Keratinocyte (primary cell): ENCODE data around the gene CFAP20DC. TPM values are rescaled to one million over a fixed set of nuclear protein-coding genes. Genes with fewer than 3 reads are reported as not detected.
A peak's percentile ranks its signal among the peaks of the same experiment; 100 is the strongest.

Experiments
- DNase-seq: peaks from one replicate; pipeline ENCODE4 v3.0.0-alpha.2; 2011; ENCODE audit warnings: low read depth, missing footprints, low spot score
- FAIRE-seq: peaks from 2 replicates; lab custom pipeline; 2011; peaks lifted over from hg19 to GRCh38; lab: Jason Lieb, UNC
- H2AFZ ChIP-seq: 2 replicates; pipeline ENCODE4 v1.6.0; 2012; ENCODE audit warnings: low read length, control low read depth, inconsistent platforms; ENCODE audit not compliant: control insufficient read depth
- H3K27ac ChIP-seq: 2 replicates; pipeline ENCODE4 v1.5.1; 2011; ENCODE audit warnings: low read length; ENCODE audit not compliant: control insufficient read depth, insufficient read depth
- H3K27me3 ChIP-seq: 3 replicates; pipeline ENCODE4 v1.6.0; 2011; ENCODE audit warnings: low read length; ENCODE audit not compliant: control insufficient read depth, insufficient read depth; ENCODE audit errors: extremely low read depth
- H3K36me3 ChIP-seq, 2 experiments: 2 replicates in 1 of 2; 3 replicates in 1 of 2; pipeline ENCODE4 v1.5.1; 2011; ENCODE audit warnings: low read length in 2 of 2, mild to moderate bottlenecking in 1 of 2; ENCODE audit not compliant: control insufficient read depth in 2 of 2, insufficient read depth in 2 of 2; ENCODE audit errors: extremely low read depth in 1 of 2
- H3K4me1 ChIP-seq: 3 replicates; pipeline ENCODE4 v1.5.1; 2011; ENCODE audit warnings: low read length; ENCODE audit not compliant: control insufficient read depth, insufficient read depth; ENCODE audit errors: extremely low read depth
- H3K4me2 ChIP-seq: 3 replicates; pipeline ENCODE4 v1.6.0; 2011; ENCODE audit warnings: low read depth, low read length; ENCODE audit not compliant: control insufficient read depth, insufficient read depth; ENCODE audit errors: extremely low read depth
- H3K4me3 ChIP-seq, 3 experiments: fragments of 200-600 bp in 1 of 3; sonication (generic) in 1 of 3; 2 replicates in 2 of 3; 3 replicates in 1 of 3; pipeline ENCODE4 v1.5.1; 2011 to 2016; ENCODE audit warnings: low read length in 3 of 3, mild to moderate bottlenecking in 3 of 3, control low read depth in 2 of 3, inconsistent platforms in 1 of 3, low read depth in 1 of 3, mixed read lengths in 1 of 3, mixed run types in 1 of 3, moderate library complexity in 1 of 3; ENCODE audit not compliant: control insufficient read depth in 2 of 3, insufficient read depth in 2 of 3; ENCODE audit errors: extremely low read depth in 1 of 3
- H3K79me2 ChIP-seq: 2 replicates; pipeline ENCODE4 v1.6.0; 2012; ENCODE audit warnings: low read length; ENCODE audit not compliant: control insufficient read depth, insufficient read depth
- H3K9ac ChIP-seq: 3 replicates; pipeline ENCODE4 v1.6.0; 2011; ENCODE audit warnings: low read length; ENCODE audit not compliant: control insufficient read depth, insufficient read depth; ENCODE audit errors: extremely low read depth
- H3K9me1 ChIP-seq: 3 replicates; pipeline ENCODE4 v1.6.0; 2011; ENCODE audit warnings: low read length; ENCODE audit not compliant: control insufficient read depth, insufficient read depth; ENCODE audit errors: extremely low read depth
- H3K9me3 ChIP-seq: 2 replicates; pipeline ENCODE4 v1.5.1; 2012; ENCODE audit warnings: low read depth, low read length; ENCODE audit not compliant: control insufficient read depth
- H4K20me1 ChIP-seq: 3 replicates; pipeline ENCODE4 v1.6.0; 2011; ENCODE audit warnings: low read length; ENCODE audit not compliant: control insufficient read depth, insufficient read depth; ENCODE audit errors: extremely low read depth
- EZH2 ChIP-seq: IDR thresholded peaks from one replicate; pipeline ENCODE4 v1.6.1; 2012; ENCODE audit warnings: inconsistent platforms, mild to moderate bottlenecking, low read length, moderate library complexity
- dilution Hi-C: fragments of 300-500 bp; cut with MboI; formaldehyde crosslinking; loops from one replicate; pipeline ENCODE4 v1.7.0; 2020; ENCODE audit warnings: low sequenced_read_pairs; ENCODE audit not compliant: extremely low pct_ligation_motif_present
- polyA plus RNA-seq, 5 experiments: library from polyadenylated mRNA; depleted of rRNA in 3 of 5; stranded (reverse) in 3 of 5; stranded (forward) in 1 of 5; unstranded in 1 of 5; fragments of >200 nt; gene quantifications; 1 replicate in 1 of 5; 2 replicates in 3 of 5; 3 replicates in 1 of 5; pipeline versions ENCODE4 v1.2.1 to v1.2.3, GENCODE V29; 2011 to 2012; ENCODE audit warnings: missing spikeins in 2 of 5, low read depth in 1 of 5, low replicate concordance in 1 of 5
- TF ChIP-seq, protein P1 (sequence below), 3 experiments: IDR thresholded peaks in 1 of 3; conservative IDR thresholded peaks in 1 of 3; optimal IDR thresholded peaks in 1 of 3; 2 replicates in 2 of 3; 3 replicates in 1 of 3; pipeline versions ENCODE3 to v1.5.1; 2011; ENCODE audit warnings: low read length in 3 of 3, mild to moderate bottlenecking in 3 of 3, moderate library complexity in 2 of 3, control low read depth in 1 of 3, inconsistent platforms in 1 of 3; ENCODE audit not compliant: insufficient read depth in 2 of 3; ENCODE audit errors: extremely low read depth in 1 of 3

CFAP20DC gene
- polyA plus RNA-seq, 1 donor (not counting 4 experiments of a cell fraction or from before 2014, with no cell fraction given) = 6.3 TPM

DNA sequence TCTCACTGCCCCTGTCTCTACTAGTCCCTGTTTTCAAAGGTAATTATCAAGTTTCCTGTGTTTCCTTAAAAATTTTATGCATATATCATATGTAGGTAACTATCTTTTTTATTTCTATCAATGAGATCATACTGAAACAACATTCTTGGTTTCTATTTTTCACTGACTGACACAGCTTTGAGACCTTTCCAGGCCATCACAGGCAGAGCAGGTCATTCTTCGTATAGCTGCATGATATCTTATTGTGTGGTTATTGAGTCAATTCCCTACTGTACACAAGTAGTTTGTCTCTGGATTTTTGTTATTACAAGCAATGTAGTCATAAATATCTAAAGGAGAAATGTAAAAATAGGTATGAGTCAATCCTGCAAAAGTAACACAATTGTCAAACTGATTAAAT, 169.6 kb downstream of the CFAP20DC start:
- peak; percentile 19 for DNase-seq
- Histone ChIP-seq H3K36me3 (no peaks in the 10 kb centered on the region), H3K9me3 (no peaks in the 10 kb centered on the region), H3K4me3 (no peak overlapping the region), H3K4me1 (peaks cover 28% of the 10 kb centered on the region), H3K9ac (no peak overlapping the region), H3K27me3 (no peaks in the 10 kb centered on the region), H3K4me2 (peak overlapping the region; percentile 26), H3K27ac (peak overlapping the region; percentile 43), H2AFZ (peak overlapping the region; percentile 28), H3K9me1 (no peaks in the 10 kb centered on the region), H4K20me1 (no peaks in the 10 kb centered on the region), H3K79me2 (no peaks in the 10 kb centered on the region)
- FAIRE-seq = no peak
- no peak for TF ChIP-seq EZH2
- TF ChIP-seq, protein P1, sequence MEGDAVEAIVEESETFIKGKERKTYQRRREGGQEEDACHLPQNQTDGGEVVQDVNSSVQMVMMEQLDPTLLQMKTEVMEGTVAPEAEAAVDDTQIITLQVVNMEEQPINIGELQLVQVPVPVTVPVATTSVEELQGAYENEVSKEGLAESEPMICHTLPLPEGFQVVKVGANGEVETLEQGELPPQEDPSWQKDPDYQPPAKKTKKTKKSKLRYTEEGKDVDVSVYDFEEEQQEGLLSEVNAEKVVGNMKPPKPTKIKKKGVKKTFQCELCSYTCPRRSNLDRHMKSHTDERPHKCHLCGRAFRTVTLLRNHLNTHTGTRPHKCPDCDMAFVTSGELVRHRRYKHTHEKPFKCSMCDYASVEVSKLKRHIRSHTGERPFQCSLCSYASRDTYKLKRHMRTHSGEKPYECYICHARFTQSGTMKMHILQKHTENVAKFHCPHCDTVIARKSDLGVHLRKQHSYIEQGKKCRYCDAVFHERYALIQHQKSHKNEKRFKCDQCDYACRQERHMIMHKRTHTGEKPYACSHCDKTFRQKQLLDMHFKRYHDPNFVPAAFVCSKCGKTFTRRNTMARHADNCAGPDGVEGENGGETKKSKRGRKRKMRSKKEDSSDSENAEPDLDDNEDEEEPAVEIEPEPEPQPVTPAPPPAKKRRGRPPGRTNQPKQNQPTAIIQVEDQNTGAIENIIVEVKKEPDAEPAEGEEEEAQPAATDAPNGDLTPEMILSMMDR (optimal IDR thresholded peaks at IDR 0.05 in 1 of 3, IDR thresholded peaks at IDR 0.05 in 1 of 3, conservative IDR thresholded peaks at IDR 0.05 in 1 of 3; ENCODE audit: extremely low read depth in 1 of 3, insufficient read depth in 2 of 3, low read length in 3 of 3) = no peak
- dilution Hi-C loops = no loop called here

DNA sequence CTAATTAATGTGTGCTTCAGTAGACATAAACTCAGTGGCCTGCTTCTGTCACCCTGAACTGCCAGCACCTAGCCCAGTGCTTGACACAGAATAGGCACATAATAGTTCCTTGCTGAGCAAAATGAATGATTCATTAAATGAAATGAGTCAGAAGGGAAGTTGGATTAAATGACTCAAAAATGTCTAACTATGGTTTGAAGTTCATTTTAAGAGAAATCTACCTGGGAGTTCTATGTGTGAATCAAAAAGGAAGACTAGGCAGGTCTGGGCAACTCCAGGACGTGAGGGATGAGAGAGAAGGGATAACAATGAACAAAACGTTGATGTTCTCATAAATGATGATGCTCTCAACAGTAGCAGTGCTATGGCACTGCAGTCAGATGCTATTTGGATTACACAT, 175.0 kb downstream of the CFAP20DC start:
- no peaks in the 10 kb centered on the region for H3K9me3 ChIP-seq
- H3K9me1 ChIP-seq = no peaks in the 10 kb centered on the region
- H2AFZ ChIP-seq = no peak overlapping the region
- H3K4me1 ChIP-seq = peaks cover 35% of the 10 kb centered on the region
- DNase-seq (peak; percentile 91), FAIRE-seq (no peak)
- no peaks in the 10 kb centered on the region for H3K36me3 ChIP-seq
- H3K4me3 ChIP-seq = peak overlapping the region in 2 of 3 experiments; percentile 22 to 51
- no peaks in the 10 kb centered on the region for H4K20me1 ChIP-seq
- peak overlapping the region; percentile 92 for H3K27ac ChIP-seq
- no peaks in the 10 kb centered on the region for H3K27me3 ChIP-seq
- TF ChIP-seq EZH2 = no peak
- TF ChIP-seq, protein P1 (optimal IDR thresholded peaks at IDR 0.05 in 1 of 3, IDR thresholded peaks at IDR 0.05 in 1 of 3, conservative IDR thresholded peaks at IDR 0.05 in 1 of 3; ENCODE audit: extremely low read depth in 1 of 3, insufficient read depth in 2 of 3, low read length in 3 of 3) = no peak
- no peaks in the 10 kb centered on the region for H3K79me2 ChIP-seq
- dilution Hi-C loops = no loop called here
- peak overlapping the region; percentile 80 for H3K4me2 ChIP-seq
- H3K9ac ChIP-seq = peak overlapping the region; percentile 67
